ENCODE measurements around the gene P2RY6.

GRCh38 chr11:73291196-73291595 is 19.1 kb downstream of the P2RY6 start:
- TF ChIP-seq CTCF (conservative IDR thresholded peaks at IDR 0.05; ENCODE audit: low read length) (no peak), EZH2phosphoT487 (IDR thresholded peaks at IDR 0.05; ENCODE audit: borderline replicate concordance, low read depth, low read length) (no peak)
